Coronary artery (tissue), 2 donors: ENCODE data around the gene OR13C2.
"Not testable (repeated sequence)": the region's sequence is repeated elsewhere in the genome, so short reads cannot be mapped to it uniquely, and the experiment has no call there.

Source experiments
- DNase-seq: peaks from one replicate; pipeline ENCODE4 v3.0.0-alpha.2; 2017; ENCODE audit warnings: low spot score
- H3K27ac ChIP-seq, 2 donors: fragments of 200-600 bp; sonication (generic); one replicate each; pipeline ENCODE4 v1.5.1; 2016 to 2019
- H3K4me3 ChIP-seq: fragments of 200-600 bp; sonication (generic); 2 replicates; pipeline ENCODE4 v1.5.1; 2016; ENCODE audit warnings: mild to moderate bottlenecking, moderate library complexity
- TF ChIP-seq, protein P1 (sequence below): fragments of 200-600 bp; sonication (generic); IDR thresholded peaks from one replicate; pipeline ENCODE4 v1.5.1; 2019; ENCODE audit warnings: antibody characterized with exemption

The OR13C2 gene, protein sequence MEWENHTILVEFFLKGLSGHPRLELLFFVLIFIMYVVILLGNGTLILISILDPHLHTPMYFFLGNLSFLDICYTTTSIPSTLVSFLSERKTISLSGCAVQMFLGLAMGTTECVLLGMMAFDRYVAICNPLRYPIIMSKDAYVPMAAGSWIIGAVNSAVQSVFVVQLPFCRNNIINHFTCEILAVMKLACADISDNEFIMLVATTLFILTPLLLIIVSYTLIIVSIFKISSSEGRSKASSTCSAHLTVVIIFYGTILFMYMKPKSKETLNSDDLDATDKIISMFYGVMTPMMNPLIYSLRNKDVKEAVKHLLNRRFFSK

DNA sequence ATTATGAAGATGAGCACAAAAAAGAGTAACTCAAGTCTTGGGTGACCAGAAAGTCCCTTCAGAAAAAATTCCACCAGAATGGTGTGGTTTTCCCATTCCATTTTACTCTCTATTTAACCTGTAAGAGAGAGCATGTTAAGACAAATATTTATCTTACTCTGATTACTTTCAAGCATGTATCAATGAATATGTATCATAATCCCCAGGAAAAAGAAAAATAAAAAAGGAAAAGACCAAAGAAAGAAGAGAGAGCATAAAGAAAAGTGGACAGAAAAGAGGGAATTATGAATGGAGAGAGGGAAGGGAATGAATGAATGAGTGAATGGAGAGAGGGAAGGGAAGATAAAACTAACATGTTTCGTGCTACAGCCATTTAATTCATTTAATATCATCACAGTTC lies at the start of gene OR13C2:
OR13C2 (minus strand) TSS at position 101 of the 400 bp plus-strand sequence; CDS start at position 101, 0 bp downstream.
- not testable (repeated sequence) for H3K27ac ChIP-seq, DNase-seq, H3K4me3 ChIP-seq

DNA sequence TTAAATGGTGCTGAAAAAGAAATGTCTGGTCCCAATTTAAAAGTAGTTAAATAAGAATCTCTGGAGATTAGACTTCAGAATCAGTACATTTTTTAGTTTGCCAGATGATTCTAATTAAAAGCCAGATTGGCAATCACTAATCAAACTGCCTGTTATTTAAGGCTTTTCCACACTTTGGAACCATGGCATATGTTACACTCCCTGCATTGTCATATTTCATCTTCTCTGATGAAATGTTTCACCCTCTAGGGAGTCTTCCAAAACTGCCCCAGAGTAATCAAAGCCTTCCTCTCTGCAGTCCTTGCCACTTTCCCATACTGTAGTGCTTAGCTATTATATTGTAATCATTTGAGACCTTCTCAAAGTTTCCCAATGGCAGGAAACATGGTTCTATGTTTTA lies 30.0 kb upstream of the OR13C2 start:
- TF ChIP-seq, protein P1, sequence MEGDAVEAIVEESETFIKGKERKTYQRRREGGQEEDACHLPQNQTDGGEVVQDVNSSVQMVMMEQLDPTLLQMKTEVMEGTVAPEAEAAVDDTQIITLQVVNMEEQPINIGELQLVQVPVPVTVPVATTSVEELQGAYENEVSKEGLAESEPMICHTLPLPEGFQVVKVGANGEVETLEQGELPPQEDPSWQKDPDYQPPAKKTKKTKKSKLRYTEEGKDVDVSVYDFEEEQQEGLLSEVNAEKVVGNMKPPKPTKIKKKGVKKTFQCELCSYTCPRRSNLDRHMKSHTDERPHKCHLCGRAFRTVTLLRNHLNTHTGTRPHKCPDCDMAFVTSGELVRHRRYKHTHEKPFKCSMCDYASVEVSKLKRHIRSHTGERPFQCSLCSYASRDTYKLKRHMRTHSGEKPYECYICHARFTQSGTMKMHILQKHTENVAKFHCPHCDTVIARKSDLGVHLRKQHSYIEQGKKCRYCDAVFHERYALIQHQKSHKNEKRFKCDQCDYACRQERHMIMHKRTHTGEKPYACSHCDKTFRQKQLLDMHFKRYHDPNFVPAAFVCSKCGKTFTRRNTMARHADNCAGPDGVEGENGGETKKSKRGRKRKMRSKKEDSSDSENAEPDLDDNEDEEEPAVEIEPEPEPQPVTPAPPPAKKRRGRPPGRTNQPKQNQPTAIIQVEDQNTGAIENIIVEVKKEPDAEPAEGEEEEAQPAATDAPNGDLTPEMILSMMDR, result no peak
- DNase-seq, result no peak
- H3K4me3 ChIP-seq, result no peak overlapping the region
- H3K27ac ChIP-seq, result no peak overlapping the region

DNA sequence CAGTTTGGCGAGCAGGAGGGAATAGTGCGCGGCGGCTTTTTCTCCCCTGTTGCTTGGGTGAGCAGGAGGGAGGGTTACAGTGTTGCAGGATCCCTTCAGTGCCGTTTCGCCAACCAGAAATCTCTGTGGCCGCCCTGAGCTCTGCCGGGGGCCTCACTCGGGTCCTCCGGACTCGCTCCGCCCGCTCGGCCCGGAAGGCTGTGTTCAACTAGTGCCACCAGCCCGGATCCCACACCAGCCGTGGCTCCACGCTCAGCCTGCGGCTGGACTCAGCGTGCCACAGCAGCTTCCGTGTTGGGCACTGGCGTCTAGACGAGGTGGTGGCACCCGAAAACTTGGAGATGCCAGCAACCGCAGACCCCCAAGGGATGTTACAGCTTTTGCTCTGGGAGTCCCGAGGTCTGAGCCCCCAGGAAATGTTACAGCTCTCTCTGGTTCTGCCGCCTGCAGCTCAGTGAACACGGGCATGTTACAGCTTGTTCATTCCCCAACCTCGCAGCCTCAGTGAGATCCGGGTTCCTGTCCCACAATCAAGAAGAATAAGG lies 28.6 kb upstream of the OR13C2 start:
- H3K4me3 ChIP-seq, result no peak overlapping the region
- no peak overlapping the region for H3K27ac ChIP-seq
- TF ChIP-seq, protein P1, result no peak
- no peak for DNase-seq

DNA sequence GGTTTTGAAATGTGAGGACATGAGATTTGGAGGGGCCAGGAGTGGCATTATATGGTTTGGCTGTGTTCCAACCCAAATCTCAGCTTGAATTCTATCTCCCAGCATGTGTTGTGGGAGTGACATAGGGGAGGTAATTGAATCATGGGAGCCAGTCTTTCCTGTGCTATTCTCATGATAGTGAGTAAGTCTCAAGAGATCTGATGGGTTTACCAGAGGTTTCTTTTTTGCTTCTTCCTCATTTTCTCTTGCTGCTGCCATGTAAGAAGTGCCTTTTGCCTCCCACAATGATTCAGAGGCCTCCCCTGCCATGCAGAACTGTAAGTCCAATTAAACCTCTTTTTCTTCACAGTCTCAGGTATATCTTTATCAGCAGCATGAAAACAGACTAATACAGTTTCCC lies 20.5 kb upstream of the OR13C2 start:
- H3K4me3 ChIP-seq, H3K27ac ChIP-seq, DNase-seq: not testable (repeated sequence)

DNA sequence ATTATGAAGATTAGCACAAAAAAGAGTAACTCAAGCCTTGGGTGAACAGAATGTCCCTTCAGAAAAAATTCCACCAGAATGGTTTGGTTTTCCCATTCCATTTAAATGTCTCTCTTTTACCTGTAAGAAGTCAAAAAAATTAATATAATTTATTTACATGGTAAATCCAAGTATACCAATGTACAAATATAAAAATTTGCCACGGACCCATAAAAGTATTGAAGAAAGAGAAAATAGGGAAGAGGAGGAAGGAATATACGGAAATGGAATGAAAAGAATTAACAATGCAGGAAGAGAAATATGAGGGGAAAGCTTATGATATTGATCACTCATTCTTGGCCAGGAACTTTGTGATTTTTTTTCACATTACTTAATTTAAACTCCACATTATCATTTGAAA lies 12.7 kb upstream of the OR13C2 start, which contains the start of gene OR13C9:
OR13C9 (minus strand) TSS at position 101 of the 400 bp plus-strand sequence; CDS start at position 101, 0 bp downstream.
- TF ChIP-seq, protein P1, result no peak
- no peak within 1 kb of the TSS for H3K27ac ChIP-seq
- no peak within 1 kb of the TSS for H3K4me3 ChIP-seq
- no peak for DNase-seq

DNA sequence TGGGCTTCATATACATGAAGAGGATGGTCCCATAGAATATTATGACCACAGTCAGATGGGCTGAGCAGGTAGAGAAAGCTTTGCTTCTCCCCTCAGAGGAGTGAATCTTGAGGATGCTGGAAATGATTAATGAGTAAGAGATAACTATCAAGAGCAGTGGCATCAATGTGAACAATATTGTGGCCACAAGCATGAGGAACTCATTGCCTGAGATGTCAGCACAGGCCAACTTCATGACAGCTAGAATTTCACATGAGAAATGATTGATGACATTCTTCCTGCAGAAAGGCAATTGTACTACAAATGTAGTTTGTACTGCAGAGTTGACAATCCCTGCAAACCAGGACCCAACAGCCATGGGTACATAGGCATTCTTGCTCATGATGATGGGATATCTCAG lies 12.0 kb upstream of the OR13C2 start:
- Histone ChIP-seq H3K27ac (no peak overlapping the region), H3K4me3 (no peak overlapping the region)
- TF ChIP-seq, protein P1, result no peak
- DNase-seq, result no peak

DNA sequence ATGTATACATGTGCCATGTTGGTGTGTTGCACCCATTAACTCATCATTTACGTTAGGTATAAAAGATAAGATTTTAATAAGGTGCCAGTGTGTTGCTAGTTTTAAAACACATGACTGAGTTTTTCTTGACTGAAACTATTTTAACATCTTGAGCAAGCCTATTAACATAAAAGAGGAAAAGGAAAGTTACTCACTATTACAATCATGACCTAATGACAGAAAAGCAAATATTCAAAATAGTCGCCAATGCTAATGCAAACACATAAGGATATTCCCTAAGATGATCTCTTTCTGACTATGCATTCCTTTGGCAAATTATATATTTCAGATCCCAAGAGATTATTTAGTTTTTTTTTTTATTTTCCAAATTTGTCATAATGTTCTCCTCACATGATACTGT lies 5.8 kb upstream of the OR13C2 start:
- Histone ChIP-seq H3K27ac (no peak overlapping the region), H3K4me3 (no peak overlapping the region)
- DNase-seq, result no peak
- TF ChIP-seq, protein P1, result no peak

DNA sequence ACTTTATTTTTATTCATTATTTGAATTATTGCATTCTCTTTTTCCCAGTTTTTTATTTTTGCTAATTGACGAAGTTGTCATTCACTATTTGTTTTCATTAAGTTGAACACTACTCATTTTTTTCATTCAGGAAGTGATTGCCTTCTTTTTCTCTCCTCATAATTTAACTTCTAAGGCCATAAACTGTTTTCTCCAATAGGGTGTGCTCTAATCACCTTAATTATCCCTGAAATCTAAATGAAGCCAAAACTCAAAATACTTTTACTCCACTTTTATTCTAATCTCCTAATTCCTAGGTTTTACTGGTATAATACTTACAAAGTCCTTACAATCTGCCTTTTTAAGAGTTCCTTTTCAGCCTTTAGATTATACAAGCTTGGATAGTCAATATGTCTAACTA lies 2.9 kb upstream of the OR13C2 start:
- no peak overlapping the region for H3K4me3 ChIP-seq
- no peak for DNase-seq
- no peak overlapping the region for H3K27ac ChIP-seq
- TF ChIP-seq, protein P1, result no peak
